B cell (primary cell): ENCODE results near the gene KRT39. TPM values are rescaled to one million over a fixed set of nuclear protein-coding genes. Genes with fewer than 3 reads are reported as not detected.

ENCODE experiments used
- ATAC-seq: fragments of 200-7000 bp; cut with Tn5 transposase; one replicate; pipeline ENCODE4 v1.10.0; 2021; ENCODE audit warnings: low read depth, mild to moderate bottlenecking, moderate number of reproducible peaks, moderate library complexity
- CTCF ChIA-PET: fragments of 350-600 bp; sonication (Branson Sonifier 250); formaldehyde crosslinking; loops from one replicate; lab custom pipeline; 2021; ENCODE audit warnings: antibody characterized with exemption, inconsistent platforms; lab: Charles Lee
- POLR2A ChIA-PET: fragments of 350-600 bp; sonication (Branson Sonifier 250); formaldehyde crosslinking; loops from one replicate; lab custom pipeline; 2021; ENCODE audit warnings: antibody characterized with exemption; lab: Charles Lee
- DNase-seq: peaks from one replicate; pipeline ENCODE4 v3.0.0; 2013
- H2AFZ ChIP-seq: 2 replicates; pipeline ENCODE4 v1.6.1; 2012; ENCODE audit warnings: mild to moderate bottlenecking, low read depth, low read length; ENCODE audit not compliant: insufficient read depth, poor library complexity, severe bottlenecking
- H3K27ac ChIP-seq, 2 donors: 1 replicate in 1 of 2; 2 replicates in 1 of 2; pipeline ENCODE4 v1.5.1; 2012 to 2013; ENCODE audit warnings: low read length in 2 of 2, mild to moderate bottlenecking in 2 of 2, moderate library complexity in 1 of 2
- H3K27me3 ChIP-seq, 4 experiments: fragments of 200-600 bp in 1 of 4; sonication (generic) in 1 of 4; replicated peaks in 1 of 4; 1 replicate in 2 of 4; 2 replicates in 2 of 4; pipeline versions ENCODE4 v1.6.1 to v1.7.0; 2013 to 2016; ENCODE audit warnings: low read length in 3 of 4, mild to moderate bottlenecking in 2 of 4, mixed read lengths in 1 of 4, moderate library complexity in 1 of 4; ENCODE audit not compliant: insufficient read depth in 4 of 4, control insufficient read depth in 3 of 4; ENCODE audit errors: control extremely low read depth in 1 of 4
- H3K36me3 ChIP-seq, 2 experiments: replicated peaks in 1 of 2; 1 replicate in 1 of 2; 2 replicates in 1 of 2; pipeline versions ENCODE4 v1.6.1 to v1.7.1; 2013; ENCODE audit warnings: low read length in 1 of 2; ENCODE audit not compliant: insufficient read depth in 2 of 2, control insufficient read depth in 1 of 2; ENCODE audit errors: control extremely low read depth in 1 of 2, extremely low read depth in 1 of 2
- H3K4me1 ChIP-seq, 2 donors: fragments of 200-600 bp in 1 of 2; sonication (generic) in 1 of 2; 1 replicate in 1 of 2; 2 replicates in 1 of 2; pipeline versions ENCODE4 v1.5.1 to v1.6.1; 2013 to 2017; ENCODE audit warnings: low read length in 2 of 2; ENCODE audit not compliant: control insufficient read depth in 2 of 2, insufficient read depth in 2 of 2
- H3K4me2 ChIP-seq: replicated peaks from 2 replicates; pipeline ENCODE3; 2012; ENCODE audit warnings: mild to moderate bottlenecking, low read depth, low read length; ENCODE audit not compliant: poor library complexity, severe bottlenecking
- H3K4me3 ChIP-seq, 5 experiments: fragments of 200-600 bp in 1 of 5; sonication (generic) in 1 of 5; 1 replicate in 3 of 5; 2 replicates in 2 of 5; pipeline versions ENCODE4 v1.5.1 to v1.7.0; 2011 to 2016; ENCODE audit warnings: low read length in 4 of 5, mild to moderate bottlenecking in 4 of 5, low read depth in 2 of 5, control low read depth in 1 of 5, moderate library complexity in 1 of 5; ENCODE audit not compliant: insufficient read depth in 1 of 5; ENCODE audit errors: control extremely low read depth in 1 of 5, extremely low read depth in 1 of 5
- H3K79me2 ChIP-seq: fragments of 200-600 bp; sonication (generic); one replicate; pipeline ENCODE4 v1.6.0; 2016; ENCODE audit warnings: low read length; ENCODE audit not compliant: control insufficient read depth, insufficient read depth
- H3K9ac ChIP-seq: fragments of 200-600 bp; sonication (generic); 2 replicates; pipeline ENCODE4 v1.6.1; 2017; ENCODE audit warnings: mild to moderate bottlenecking, low read length, moderate library complexity
- H3K9me3 ChIP-seq, 3 donors: one replicate each; pipeline versions ENCODE4 v1.6.1 to v1.7.1; 2013; ENCODE audit warnings: low read length in 2 of 3; ENCODE audit not compliant: control insufficient read depth in 2 of 3, insufficient read depth in 1 of 3; ENCODE audit errors: control extremely low read depth in 1 of 3
- H4K20me1 ChIP-seq: 2 replicates; pipeline ENCODE4 v1.6.0; 2012; ENCODE audit warnings: mild to moderate bottlenecking, low read length; ENCODE audit not compliant: insufficient read depth, control insufficient read depth, poor library complexity, severe bottlenecking
- H3K27ac Mint-ChIP-seq: one replicate; pipeline ENCODE4 v1.8.0; 2021; ENCODE audit warnings: mixed read lengths
- H3K27me3 Mint-ChIP-seq: one replicate; pipeline ENCODE4 v1.8.0; 2021; ENCODE audit warnings: mixed read lengths
- H3K4me1 Mint-ChIP-seq: one replicate; pipeline ENCODE4 v1.8.0; 2021; ENCODE audit warnings: mixed read lengths
- H3K4me3 Mint-ChIP-seq: one replicate; pipeline ENCODE4 v1.8.0; 2021; ENCODE audit warnings: mixed read lengths
- H3K9me3 Mint-ChIP-seq: one replicate; pipeline ENCODE4 v1.8.0; 2022; ENCODE audit warnings: mixed read lengths; ENCODE audit not compliant: insufficient read depth
- CTCF ChIP-seq: fragments of 200-600 bp; IDR thresholded peaks from one replicate; pipeline ENCODE4 v1.8.0; 2022; ENCODE audit warnings: antibody characterized with exemption, mild to moderate bottlenecking
- EZH2 ChIP-seq: IDR thresholded peaks from 2 replicates; pipeline ENCODE4 v1.6.1; 2012; ENCODE audit warnings: borderline replicate concordance, low read depth, mild to moderate bottlenecking, moderate library complexity, low read length; ENCODE audit not compliant: insufficient read depth, poor library complexity, severe bottlenecking
- whole genome bisulfite sequencing: methylation state at CpG from one replicate; pipeline ENCODE4 v1.1.5; 2013; ENCODE audit warnings: missing lambda C conversion rate; ENCODE audit not compliant: insufficient coverage; 5-methylcytosine and 5-hydroxymethylcytosine counted together
- intact Hi-C: fragments of 100-400 bp; cut with micrococcal nuclease; formaldehyde crosslinking; loops from one replicate; pipeline ENCODE4 v1.10.0; 2022
- polyA plus RNA-seq: library from polyadenylated mRNA; depleted of rRNA; stranded (reverse); fragments of >200 nt; gene quantifications from 2 replicates; pipeline ENCODE4 v1.2.3, GENCODE V29; 2012
- total RNA-seq, 2 donors: library from RNA; stranded (reverse); fragments of 120-200 nt in 1 of 2; gene quantifications; 1 replicate in 1 of 2; 2 replicates in 1 of 2; pipeline versions ENCODE4 v1.2.3 to v1.2.4, GENCODE V29; 2013 to 2022

KRT39 gene
- total and polyA plus RNA-seq, 2 donors (not counting 1 experiment from before 2014, with no cell fraction given) = not detected

GRCh38 chr17:40914075-40914855, 52.5 kb downstream of the KRT39 start:
- intact Hi-C loops = no loop called here
- DNase-seq (no peak), ATAC-seq (no peak)
- WGBS = 100% methylated on average over 1 of the region's 3 CpGs
- no peak overlapping the region for H3K4me3 Mint-ChIP-seq
- ChIA-PET CTCF (interaction anchor here (0.5 to 6.6 kb wide), 3 partner anchors 407 to 635 kb away, joined by 3 to 44 read pairs (median 3); no protein-coding TSS in a partner anchor), POLR2A (no interaction called here)
- H3K4me2 ChIP-seq = no peak overlapping the region
- H3K36me3 ChIP-seq = no peaks in the 10 kb centered on the region
- H3K27me3 ChIP-seq = no peaks in the 10 kb centered on the region
- no peak overlapping the region for H3K9ac ChIP-seq
- no peaks in the 10 kb centered on the region for H3K79me2 ChIP-seq
- no peaks in the 10 kb centered on the region for H3K9me3 ChIP-seq
- TF ChIP-seq EZH2 (no peak), CTCF (no peak)
- H3K4me3 ChIP-seq = no peak overlapping the region
- no peak overlapping the region for H3K27ac ChIP-seq
- no peaks in the 10 kb centered on the region for H4K20me1 ChIP-seq
- H3K4me1 ChIP-seq = no peaks in the 10 kb centered on the region
- H3K9me3 Mint-ChIP-seq = no peaks in the 10 kb centered on the region
- no peak overlapping the region for H2AFZ ChIP-seq
- peaks cover 3% of the 10 kb centered on the region for H3K4me1 Mint-ChIP-seq
- H3K27me3 Mint-ChIP-seq = peaks cover 17% of the 10 kb centered on the region
- no peak overlapping the region for H3K27ac Mint-ChIP-seq
